GM18909 (cell line): ENCODE measurements around the gene MAP4K3.
"Not testable (repeated sequence)": the region's sequence is repeated elsewhere in the genome, so short reads cannot be mapped to it uniquely, and the experiment has no call there.

Experiments used
- ATAC-seq: cut with Tn5 transposase; IDR thresholded peaks from one replicate; pipeline ENCODE4 v1.9.1; 2021; ENCODE audit warnings: mild to moderate bottlenecking; ENCODE audit not compliant: unreplicated experiment, poor library complexity

Gene MAP4K3

DNA sequence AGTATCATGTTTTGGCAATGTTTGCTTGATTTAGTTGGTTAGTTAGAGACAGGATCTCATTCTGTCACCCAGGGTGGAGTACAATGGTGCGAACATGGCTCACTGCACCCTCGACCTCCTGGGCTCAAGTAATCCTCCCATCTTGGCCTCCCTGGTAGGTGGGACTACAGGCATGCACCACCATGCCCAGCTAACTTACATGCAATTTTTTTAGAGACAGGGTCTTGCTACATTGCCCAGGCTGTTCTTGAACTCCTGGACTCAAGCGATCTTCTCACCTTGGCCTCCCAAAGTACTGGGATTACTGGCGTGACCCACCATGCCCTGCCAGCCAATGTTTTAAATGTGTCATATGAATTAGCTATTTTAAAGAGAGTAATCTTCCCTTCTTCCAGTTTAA, 177.0 kb downstream of the MAP4K3 start:
- ATAC-seq, result no peak

DNA sequence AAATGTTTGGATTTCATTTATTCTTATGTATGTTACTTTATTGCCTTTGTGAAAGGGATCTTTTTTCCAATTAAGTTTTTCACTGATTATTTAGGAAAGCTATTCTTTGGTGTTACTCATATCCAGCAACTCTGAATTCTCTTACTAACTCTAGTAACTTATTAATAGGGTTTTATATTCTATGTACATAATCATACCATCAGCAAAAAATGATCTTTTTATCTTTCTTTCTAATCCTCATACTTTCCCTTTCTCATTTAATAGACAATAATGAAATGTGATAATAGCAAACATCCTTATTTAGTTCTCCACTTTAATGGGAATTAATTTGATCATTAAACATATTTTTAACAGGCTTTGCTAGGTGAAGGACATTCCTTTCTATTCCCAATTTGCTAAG, 181.0 kb downstream of the MAP4K3 start:
- no peak for ATAC-seq

DNA sequence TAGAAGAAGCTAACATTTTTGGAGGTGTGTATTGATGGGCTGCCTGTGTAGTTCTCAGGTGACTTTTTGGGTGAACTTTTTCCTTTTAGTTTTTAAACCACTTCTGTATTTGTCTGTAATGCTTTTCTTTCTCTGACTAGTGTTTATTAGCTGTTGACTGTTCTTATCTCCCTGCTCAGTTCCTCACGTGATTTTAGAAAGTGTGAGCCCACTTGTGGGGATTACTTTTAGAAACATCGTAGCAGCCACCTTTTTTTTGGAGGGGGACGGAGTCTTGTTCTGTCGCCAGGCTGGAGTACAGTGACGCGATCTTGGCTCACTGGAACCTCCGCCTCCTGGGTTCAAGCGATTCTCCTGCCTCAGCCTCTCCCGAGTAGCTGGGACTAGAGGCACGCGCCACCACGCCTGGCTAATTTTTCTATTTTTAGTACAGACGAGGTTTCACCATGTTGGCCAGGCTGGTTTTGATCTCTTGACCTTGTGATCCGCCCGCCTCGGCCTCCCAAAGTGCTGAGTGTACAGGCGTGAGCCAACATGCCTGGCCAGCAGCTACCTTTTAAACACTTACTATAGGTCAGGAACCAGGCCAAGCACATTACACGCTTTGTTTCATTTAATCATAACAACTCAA, 184.1 kb downstream of the MAP4K3 start:
- ATAC-seq, result no peak

DNA sequence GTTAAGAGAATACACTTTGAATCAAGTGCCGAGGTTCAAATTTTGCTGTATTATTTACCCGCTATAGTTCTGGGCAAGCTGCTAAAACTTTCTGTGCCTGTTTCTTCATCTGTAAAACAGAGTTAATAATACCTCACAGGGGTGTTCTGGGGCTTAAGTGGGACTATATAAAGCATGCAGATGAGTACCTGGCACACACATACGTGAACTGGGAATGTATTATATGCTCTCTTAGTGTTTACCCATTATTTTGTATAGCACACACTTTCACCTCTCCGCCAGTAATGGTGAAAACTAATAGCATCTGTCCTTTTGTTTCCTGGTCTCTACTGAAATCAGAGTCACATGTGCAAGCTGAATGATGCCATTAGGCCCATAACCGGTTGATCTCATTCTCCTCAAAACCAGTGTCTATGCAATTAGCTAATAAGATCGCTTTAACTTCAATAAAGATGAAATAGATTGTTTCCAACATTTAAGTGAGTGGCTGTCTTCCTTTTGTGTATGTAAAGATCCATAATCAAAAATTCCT, 189.5 kb downstream of the MAP4K3 start:
- no peak for ATAC-seq

DNA sequence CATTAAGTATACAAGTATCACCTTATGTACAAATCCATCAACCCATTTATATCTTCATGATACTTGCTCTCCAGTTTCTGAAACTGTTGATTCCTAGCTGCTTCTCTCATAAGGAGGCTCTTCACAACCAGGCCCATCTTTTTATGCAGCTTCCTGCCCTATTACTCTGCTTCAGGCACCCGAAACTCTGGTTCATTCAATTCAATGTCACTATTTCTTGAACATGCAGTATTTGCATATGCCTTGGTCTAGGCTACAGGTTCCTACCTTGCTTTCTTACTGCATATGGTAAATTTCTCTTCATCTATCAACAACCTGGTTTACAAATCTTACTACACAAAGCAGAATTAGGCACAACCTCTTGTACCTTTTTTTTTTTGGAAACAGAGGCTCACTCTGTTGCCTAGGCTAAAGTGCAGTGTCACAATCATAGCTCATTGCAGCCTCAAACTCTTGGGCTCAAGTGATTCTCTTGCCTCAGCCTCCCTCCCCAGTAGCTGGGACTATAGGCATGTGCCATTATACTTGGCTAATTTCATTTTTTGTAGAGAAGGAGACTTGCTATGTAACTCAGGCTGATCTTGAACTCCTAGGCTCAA, 190.6 kb downstream of the MAP4K3 start:
- ATAC-seq, result no peak

DNA sequence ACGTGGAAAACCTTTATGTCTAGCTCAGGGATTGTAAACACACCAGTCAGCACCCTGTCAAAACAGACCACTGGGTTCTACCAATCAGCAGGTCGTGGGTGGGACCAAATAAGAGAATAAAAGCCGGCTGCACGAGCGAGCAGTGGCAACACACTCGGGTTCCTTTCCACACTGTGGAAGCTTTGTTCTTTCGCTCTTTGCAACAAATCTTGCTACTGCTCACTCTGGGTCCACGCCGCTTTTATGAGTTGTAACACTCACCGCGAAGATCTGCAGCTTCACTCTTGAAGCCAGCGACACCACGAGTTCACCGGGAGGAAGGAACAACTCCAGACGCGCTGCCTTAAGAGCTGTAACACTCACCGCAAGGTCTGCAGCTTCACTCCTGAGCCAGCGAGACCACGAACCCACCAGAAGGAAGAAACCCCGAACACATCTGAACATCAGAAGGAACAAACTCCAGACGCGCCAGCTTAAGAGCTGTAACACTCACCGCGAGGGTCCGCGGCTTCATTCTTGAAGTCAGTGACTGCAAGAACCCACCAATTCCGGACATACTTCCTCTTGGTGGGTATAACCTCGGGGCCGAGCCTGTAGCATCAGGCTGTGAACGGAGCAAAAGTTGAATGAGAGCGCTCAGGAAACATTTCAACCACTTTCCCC, 192.0 kb downstream of the MAP4K3 start:
- ATAC-seq, result not testable (repeated sequence)

DNA sequence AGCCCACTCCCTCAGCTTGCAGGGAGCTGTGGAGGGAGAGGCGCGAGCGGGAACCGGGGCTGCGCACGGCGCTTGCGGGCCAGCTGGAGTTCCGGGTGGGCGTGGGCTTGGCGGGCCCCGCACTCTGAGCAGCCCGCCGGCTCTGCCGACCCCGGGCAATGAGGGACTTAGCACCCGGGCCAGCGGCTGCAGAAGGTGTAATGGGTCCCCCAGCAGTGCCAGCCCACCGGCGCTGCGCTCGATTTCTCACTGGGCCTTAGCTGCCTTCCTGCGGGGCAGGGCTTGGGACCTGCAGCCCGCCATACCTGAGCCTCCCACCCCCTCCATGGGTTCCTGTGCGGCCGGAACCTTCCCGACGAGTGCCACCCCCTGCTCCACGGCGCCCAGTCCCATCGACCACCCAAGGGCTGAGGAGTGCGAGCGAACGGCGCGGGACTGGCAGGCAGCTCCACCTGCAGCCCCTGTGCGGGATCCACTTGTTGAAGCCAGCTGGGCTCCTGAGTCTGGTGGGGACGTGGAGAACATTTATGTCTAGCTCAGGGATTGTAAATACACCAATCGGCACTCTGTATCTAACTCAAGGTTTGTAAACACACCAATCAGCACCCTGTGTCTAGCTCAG, 192.7 kb downstream of the MAP4K3 start:
- ATAC-seq, result not testable (repeated sequence)

DNA sequence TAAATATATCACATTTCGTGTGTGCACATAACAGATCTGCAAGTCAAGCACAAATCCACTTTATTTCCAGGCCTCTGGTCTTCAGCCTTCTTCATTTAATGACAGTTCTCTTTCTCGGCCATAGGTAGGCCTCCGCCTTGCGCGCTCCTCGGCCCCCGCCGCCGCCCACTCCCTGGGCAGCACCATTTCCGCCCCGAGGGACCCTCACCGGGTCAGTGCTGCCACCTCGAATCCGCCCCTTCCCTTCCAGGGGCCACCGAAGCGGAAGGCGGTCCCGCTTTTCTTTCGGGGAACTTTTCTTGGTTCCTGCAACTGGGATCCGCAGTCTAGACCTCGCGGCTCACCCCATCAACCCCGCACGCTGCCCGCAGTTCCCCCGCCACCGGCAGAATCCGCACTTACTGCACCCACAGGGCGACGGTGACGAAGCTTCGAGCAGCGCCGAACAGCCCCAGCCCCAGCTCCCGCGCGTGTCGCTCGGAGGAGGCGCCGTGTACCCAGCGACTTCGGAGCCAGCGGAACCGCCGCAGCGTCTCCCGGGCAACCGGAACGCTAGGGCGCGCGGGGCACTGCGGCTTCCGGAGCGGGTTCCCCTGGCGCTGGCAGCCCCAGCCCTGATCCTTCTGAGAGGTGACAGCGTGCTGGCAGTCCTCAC, 193.5 kb downstream of the MAP4K3 start, which contains the start of gene CDKL4:
TSS of gene CDKL4 (minus strand) at position 502 of the 655 bp plus-strand sequence.
- ATAC-seq, result no peak

DNA sequence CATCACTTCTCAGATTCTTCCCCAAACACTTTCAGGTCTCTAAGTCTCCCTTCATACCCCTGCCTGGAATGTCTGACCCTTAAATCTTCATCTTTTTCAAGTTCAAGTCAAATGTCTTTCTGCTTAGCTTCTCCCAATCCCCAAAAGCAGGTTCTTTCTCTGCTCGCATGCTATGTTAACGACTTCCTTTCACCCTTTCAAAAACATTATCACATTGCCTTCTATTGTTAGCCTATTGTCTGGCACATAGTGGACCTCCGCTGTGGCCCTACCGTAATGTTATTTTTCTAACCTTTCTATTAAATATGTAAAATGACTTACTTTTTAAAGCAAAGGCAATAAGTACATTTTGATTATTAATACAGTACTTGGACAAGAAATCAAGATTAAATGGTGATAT, 195.5 kb downstream of the MAP4K3 start:
- ATAC-seq, result no peak

DNA sequence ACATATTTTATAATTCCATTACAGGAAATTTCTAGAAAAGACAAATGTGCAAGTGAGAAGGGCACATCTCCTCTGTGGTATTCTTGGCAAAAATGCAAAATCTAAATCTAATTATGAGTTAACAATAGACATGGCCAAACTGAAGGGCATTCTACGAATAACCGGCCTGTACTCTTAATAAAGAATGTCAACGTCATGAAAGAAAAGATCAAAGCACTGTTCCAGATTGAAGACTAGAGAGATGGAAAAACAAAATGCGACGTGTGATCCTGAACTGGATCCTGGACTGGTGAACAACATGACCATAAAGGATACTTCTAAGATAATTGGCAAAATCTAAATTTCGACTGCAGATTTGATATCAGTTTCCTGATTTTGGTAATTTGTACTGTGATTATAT, 196.3 kb downstream of the MAP4K3 start:
- ATAC-seq, result no peak

DNA sequence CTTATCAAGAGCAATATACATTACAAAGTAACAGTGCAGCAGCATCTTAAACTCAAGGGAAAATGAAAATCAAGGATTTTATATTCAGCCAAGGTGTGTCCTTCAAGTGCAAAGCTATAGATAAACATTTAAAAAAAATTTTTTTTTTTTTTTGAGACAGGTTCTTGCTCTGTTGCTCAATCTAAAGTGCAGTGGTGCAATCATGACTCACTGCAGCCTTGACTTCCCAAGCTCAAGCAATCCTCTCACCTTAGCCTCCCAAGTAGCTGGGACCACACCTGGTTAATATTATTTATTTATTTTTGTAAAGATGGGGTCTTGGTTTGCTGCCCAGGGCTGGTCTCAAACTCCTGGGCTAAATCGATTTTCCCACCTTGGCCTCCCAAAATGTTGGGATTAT, 202.3 kb downstream of the MAP4K3 start:
- ATAC-seq, result no peak

DNA sequence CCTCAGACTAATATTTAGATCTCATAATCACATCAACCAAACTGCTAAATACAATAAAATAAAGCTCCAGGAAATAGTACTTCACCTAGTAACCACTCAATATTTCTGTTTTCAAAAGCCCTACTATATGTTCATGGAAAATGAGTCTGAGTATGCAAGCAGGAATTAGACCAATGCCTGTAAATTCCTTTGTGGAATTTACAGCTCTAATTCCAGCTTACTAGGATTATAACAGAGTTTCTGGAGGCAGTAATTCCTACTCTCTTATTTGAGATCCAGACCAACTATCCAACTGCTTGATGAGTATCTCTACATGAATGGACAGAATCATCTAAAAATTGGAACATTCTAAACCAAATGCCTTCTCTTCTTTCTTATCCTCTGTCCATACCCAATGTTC, 204.9 kb downstream of the MAP4K3 start:
- no peak for ATAC-seq

DNA sequence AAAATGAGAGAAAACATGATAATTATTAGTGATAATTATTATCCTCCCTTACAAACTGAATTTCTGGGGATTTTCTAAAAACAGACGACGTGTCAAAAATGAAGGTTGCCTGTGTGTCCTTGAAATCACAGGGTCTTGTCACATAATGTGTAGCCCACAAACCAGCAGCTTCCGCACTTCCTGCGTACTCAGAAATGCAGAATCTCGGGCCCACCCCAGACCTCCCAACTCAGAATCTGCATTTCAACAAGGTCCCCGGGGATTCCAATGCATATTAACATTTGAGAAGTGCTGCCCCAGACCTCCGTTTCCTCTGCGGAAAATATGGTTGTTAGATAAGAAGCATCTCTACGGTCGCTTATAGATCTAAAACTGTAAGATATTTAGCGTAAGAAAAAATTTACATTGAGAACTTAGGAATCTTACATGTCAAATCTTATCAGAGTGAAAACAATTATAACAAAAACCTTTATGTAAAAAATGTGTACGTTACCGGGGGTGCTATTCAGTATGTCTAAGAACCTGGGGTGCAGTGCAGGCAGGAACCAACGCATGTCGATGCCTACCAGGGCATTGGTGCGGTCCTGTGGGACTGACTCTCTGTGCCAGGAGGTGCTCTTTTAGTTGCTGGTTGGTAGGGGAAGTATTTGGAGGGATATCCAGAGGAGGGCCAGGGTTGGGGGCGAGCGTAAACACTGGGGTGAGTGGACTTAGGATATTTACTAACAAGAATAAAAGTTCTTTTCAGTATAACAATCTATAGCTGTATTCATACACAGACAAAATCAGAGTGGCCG, 208.5 kb downstream of the MAP4K3 start:
- ATAC-seq, result peak; percentile 31

DNA sequence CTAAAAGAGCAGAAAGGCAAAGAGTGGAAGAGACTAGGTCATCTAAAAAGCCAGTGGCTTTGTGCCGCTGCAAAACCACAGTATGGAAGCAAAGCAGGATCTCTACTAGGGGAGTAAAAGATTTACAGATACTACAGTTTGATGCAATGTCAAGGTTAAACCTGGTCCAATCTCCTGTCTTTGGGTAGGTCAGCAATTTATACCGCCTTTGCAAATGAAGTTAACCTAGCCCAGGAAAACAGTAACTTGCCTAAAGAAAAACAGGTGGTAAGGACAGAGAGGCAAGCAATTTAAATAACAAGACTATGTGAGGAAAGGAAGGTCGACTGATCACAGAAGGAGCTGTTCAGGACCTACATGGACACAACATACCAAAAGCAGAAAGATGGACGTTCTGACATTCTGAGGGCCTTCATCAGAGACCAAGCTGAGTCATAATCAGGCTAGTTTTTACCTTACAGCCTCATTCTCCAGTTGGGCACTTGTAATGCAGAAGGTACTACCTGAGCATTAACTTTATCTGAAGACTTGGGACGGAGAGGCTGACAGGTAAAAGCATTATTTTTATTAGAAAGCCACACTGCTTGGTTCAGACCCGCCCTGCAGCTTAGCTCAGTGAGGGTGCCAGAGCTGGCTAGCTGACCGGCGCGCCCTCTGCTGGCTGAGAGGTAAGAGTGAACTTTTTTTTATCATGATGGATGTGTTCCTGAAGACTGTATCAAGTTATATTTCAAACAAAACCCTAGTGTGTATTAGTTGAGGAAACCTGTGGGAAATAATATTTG, 209.3 kb downstream of the MAP4K3 start:
- peak; percentile 84 for ATAC-seq

DNA sequence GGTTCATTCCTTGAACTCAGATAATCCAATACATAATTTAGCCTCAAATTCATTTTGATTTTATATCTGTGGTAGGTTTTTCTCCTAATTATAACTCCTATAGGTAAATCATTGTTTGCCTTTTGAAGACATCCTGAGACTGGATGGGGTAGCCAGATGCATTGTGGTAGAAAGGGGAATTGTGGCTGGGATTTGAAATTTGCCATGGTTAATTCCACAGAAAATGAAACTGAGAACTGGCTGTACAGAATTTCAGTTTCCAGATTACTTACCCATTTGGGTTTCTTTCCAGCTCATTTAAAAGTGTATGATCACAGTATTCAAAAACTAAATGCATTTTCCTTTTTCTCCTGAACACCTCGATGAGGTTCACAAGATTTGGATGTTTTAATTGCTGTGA, 211.5 kb downstream of the MAP4K3 start:
- no peak for ATAC-seq

DNA sequence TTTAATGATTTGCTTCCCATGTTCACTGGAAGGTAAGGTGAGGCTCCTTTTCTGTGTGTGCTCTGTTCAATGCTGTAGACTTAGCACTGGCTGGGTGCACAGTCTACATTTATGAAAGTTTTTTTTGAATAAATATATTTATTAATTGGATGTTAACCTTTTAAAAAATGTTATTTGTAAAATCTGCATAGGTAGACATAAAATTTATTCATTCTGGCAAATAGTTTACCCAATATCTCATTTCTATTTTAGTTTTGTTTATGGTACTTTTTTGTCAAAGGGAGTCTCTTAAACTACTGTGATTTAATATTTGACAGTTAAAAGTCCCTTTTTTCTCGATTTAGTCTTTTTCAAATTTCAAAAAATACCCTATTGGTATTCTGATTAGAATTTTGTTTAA, 213.2 kb downstream of the MAP4K3 start:
- ATAC-seq, result no peak

DNA sequence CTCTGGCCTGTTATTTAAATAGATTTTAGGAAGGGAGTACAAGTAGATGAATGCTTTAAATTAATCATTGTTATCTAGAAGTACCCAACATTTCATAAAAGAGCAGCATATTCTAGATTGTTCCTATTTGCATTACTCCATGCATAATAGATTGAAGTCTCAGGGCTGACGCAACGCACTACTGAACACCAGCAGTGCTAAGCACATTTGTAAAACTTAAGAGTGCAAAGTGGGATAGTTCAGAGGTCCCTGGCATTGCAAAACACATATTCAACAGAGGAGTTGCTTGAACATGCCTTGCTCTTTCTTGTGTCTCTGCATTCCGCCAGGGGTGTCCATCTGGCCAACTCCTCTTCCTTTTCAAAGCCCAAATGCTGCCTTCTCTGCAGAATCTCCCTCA, 215.6 kb downstream of the MAP4K3 start:
- no peak for ATAC-seq

DNA sequence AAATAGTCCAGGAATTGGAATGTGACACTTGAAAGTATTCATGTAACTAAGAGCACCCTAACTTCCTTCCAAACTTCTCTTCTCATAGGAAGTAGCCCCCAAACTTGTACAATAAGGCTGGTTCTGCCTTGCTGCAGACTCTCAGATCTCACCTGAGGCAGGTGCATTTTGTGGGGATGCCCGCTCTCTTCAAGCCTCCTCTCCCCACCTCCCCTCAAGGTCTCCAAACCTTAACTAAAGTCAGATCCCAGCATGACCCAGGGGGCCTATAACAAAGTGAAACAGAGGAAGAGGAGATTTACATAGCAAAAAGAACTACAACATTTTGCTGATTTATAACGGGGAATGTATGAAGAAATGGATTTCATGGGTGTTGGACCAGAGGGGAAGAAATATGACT, 216.9 kb downstream of the MAP4K3 start:
- ATAC-seq, result no peak

DNA sequence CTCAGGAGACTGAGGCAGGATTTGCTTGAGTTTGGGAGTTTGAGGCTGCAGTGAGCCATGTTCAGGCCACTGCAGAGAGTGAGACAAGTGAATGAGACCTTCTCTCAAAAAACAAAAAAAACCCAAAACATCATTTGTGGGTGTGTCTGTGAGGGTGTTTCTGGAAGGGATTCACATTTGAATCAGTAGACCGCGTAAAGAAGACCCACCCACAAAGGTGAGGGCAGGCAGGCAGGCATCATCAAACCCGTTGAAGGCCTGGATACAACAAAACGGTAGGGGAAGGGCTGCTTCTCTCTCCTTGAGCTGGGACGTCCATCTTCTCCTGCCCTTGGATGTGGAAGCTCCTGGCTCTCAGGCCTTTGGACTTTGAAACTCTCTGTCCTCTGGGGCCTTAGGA, 218.7 kb downstream of the MAP4K3 start:
- no peak for ATAC-seq
